HEK293 (cell line): Measurements from ENCODE around the gene PTPDC1.

Experiments
- CTCF ChIA-PET: fragments of 350-600 bp; formaldehyde crosslinking; extraction: SDS; loops from one replicate; lab custom pipeline; 2021; ENCODE audit warnings: antibody characterized with exemption; lab: Yijun Ruan, JAX
- POLR2A ChIA-PET: fragments of 300-600 bp; formaldehyde crosslinking; extraction: SDS; loops from one replicate; lab custom pipeline; 2020; ENCODE audit warnings: antibody characterized with exemption, inconsistent platforms; lab: Yijun Ruan, JAX
- H3K27ac ChIP-seq: fragments of 200-500 bp; sonication (Bioruptor generic); 2 replicates; pipeline ENCODE4 v1.5.1; 2014; ENCODE audit warnings: low read depth, low read length, control low read depth, inconsistent platforms; ENCODE audit errors: extremely low read depth
- H3K36me3 ChIP-seq, 2 experiments: fragments of 200-500 bp in 1 of 2; sonication (Bioruptor generic) in 1 of 2; 1 replicate in 1 of 2; 2 replicates in 1 of 2; pipeline ENCODE4 v1.5.1; 2014 to 2017; ENCODE audit warnings: inconsistent platforms in 2 of 2, low read length in 2 of 2; ENCODE audit not compliant: control insufficient read depth in 2 of 2, insufficient read depth in 1 of 2
- H3K4me1 ChIP-seq: fragments of 200-500 bp; sonication (Bioruptor generic); 2 replicates; pipeline ENCODE4 v1.5.1; 2014; ENCODE audit warnings: mild to moderate bottlenecking, low read length, inconsistent platforms; ENCODE audit not compliant: control insufficient read depth, insufficient read depth
- H3K4me3 ChIP-seq: 2 replicates; pipeline ENCODE4 v1.5.1; 2011; ENCODE audit warnings: low read depth, mild to moderate bottlenecking, control low read depth, low read length, moderate library complexity
- H3K9me3 ChIP-seq: fragments of 200-500 bp; sonication (Bioruptor generic); 2 replicates; pipeline ENCODE4 v1.5.1; 2014; ENCODE audit warnings: low read depth, low read length, inconsistent platforms; ENCODE audit not compliant: control insufficient read depth, insufficient read depth
- GLIS1 ChIP-seq: fragments of 450-650 bp; formaldehyde crosslinking; IDR thresholded peaks from 2 replicates; pipeline ENCODE4 v1.5.1; 2016; ENCODE audit warnings: missing biosample characterization, missing genetic modification characterization
- GLIS2 ChIP-seq: fragments of 450-650 bp; formaldehyde crosslinking; IDR thresholded peaks from 2 replicates; pipeline ENCODE4 v1.5.1; 2016; ENCODE audit warnings: missing biosample characterization, missing genetic modification characterization
- HOXC10 ChIP-seq: sonication (generic); formaldehyde crosslinking; IDR thresholded peaks from 2 replicates; pipeline ENCODE4 v1.8.1; 2023; ENCODE audit warnings: mild to moderate bottlenecking, missing genetic modification reagents
- KLF17 ChIP-seq: fragments of 450-650 bp; formaldehyde crosslinking; IDR thresholded peaks from 2 replicates; pipeline ENCODE4 v1.5.1; 2016; ENCODE audit warnings: missing biosample characterization, missing genetic modification characterization
- REST ChIP-seq: fragments of 450-650 bp; formaldehyde crosslinking; IDR thresholded peaks from 2 replicates; pipeline ENCODE4 v1.5.1; 2016; ENCODE audit warnings: missing biosample characterization, missing genetic modification characterization
- ZBTB21 ChIP-seq: fragments of 450-650 bp; formaldehyde crosslinking; IDR thresholded peaks from 2 replicates; pipeline ENCODE4 v1.5.1; 2017; ENCODE audit warnings: missing biosample characterization, missing genetic modification characterization
- ZFP41 ChIP-seq: fragments of 450-650 bp; formaldehyde crosslinking; IDR thresholded peaks from 2 replicates; pipeline ENCODE4 v1.5.1; 2016; ENCODE audit warnings: missing biosample characterization, missing genetic modification characterization, borderline replicate concordance
- ZIC2 ChIP-seq: fragments of 450-650 bp; formaldehyde crosslinking; IDR thresholded peaks from 2 replicates; pipeline ENCODE4 v1.5.1; 2016; ENCODE audit warnings: missing biosample characterization, missing genetic modification characterization
- ZNF132 ChIP-seq: fragments of 450-650 bp; formaldehyde crosslinking; IDR thresholded peaks from 2 replicates; pipeline ENCODE4 v1.5.1; 2017; ENCODE audit warnings: missing biosample characterization, missing genetic modification characterization, borderline replicate concordance
- ZNF37A ChIP-seq: fragments of 450-650 bp; IDR thresholded peaks from 2 replicates; pipeline ENCODE4 v1.5.1; 2018; ENCODE audit warnings: missing biosample characterization, missing genetic modification characterization
- ZNF394 ChIP-seq: fragments of 450-650 bp; formaldehyde crosslinking; IDR thresholded peaks from 2 replicates; pipeline ENCODE4 v1.5.1; 2016; ENCODE audit warnings: missing biosample characterization, missing genetic modification characterization, mild to moderate bottlenecking, moderate library complexity, borderline replicate concordance
- ZNF416 ChIP-seq: fragments of 450-650 bp; formaldehyde crosslinking; IDR thresholded peaks from 2 replicates; pipeline ENCODE4 v1.5.1; 2016; ENCODE audit warnings: missing biosample characterization, missing genetic modification characterization
- ZNF555 ChIP-seq: fragments of 450-650 bp; formaldehyde crosslinking; conservative IDR thresholded peaks from 2 replicates; pipeline ENCODE4 v1.5.1; 2017; ENCODE audit warnings: missing biosample characterization, mild to moderate bottlenecking, missing genetic modification characterization, inconsistent platforms
- ZNF585B ChIP-seq: fragments of 450-650 bp; formaldehyde crosslinking; IDR thresholded peaks from 2 replicates; pipeline ENCODE4 v1.5.1; 2016; ENCODE audit warnings: missing biosample characterization, missing genetic modification characterization
- ZNF670 ChIP-seq: fragments of 450-650 bp; formaldehyde crosslinking; IDR thresholded peaks from 2 replicates; pipeline ENCODE4 v1.5.1; 2016; ENCODE audit warnings: missing biosample characterization, missing genetic modification characterization, low read depth
- ZSCAN18 ChIP-seq: fragments of 450-650 bp; formaldehyde crosslinking; IDR thresholded peaks from 2 replicates; pipeline ENCODE4 v1.5.1; 2016; ENCODE audit warnings: missing biosample characterization, missing genetic modification characterization
- ZXDB ChIP-seq: fragments of 450-650 bp; formaldehyde crosslinking; IDR thresholded peaks from 2 replicates; pipeline ENCODE4 v1.5.1; 2016; ENCODE audit warnings: missing biosample characterization, missing genetic modification characterization

PTPDC1 gene

GRCh38 chr9:94142353-94142752 is 58.1 kb downstream of the PTPDC1 start (continued):
- TF ChIP-seq ZBTB21 (no peak), HOXC10 (no peak)
- TF ChIP-seq, all 188 proteins: peak for 0

GRCh38 chr9:94144394-94144793 is 60.1 kb downstream of the PTPDC1 start:
- Histone ChIP-seq H3K36me3 (no peaks in the 10 kb centered on the region), H3K4me1 (no peaks in the 10 kb centered on the region; the same call in 1 of the 2 replicates), H3K27ac (no peak overlapping the region), H3K4me3 (no peak overlapping the region), H3K9me3 (no peaks in the 10 kb centered on the region)
- ChIA-PET CTCF (no interaction called here), POLR2A (no interaction called here)
- TF ChIP-seq ZNF585B (tag by site-specific recombination), result no peak
- no peak for TF ChIP-seq ZNF555 (tag by site-specific recombination)

- ChIA-PET CTCF (no interaction called here), POLR2A (no interaction called here)
- Histone ChIP-seq H3K36me3 (no peaks in the 10 kb centered on the region), H3K4me3 (no peak overlapping the region), H3K27ac (no peak overlapping the region), H3K9me3 (no peaks in the 10 kb centered on the region), H3K4me1 (no peaks in the 10 kb centered on the region)
- no peak for TF ChIP-seq GLIS1 (tag by site-specific recombination)
- TF ChIP-seq ZNF37A (tag by site-specific recombination), result no peak
- TF ChIP-seq KLF17, result no peak
- TF ChIP-seq ZSCAN18 (tag by site-specific recombination), result no peak
- no peak for TF ChIP-seq REST (tag by site-specific recombination)
- TF ChIP-seq ZFP41 (tag by site-specific recombination), result no peak
- TF ChIP-seq GLIS2, result no peak
- no peak for TF ChIP-seq ZNF670
- no peak for TF ChIP-seq ZNF394 (tag by site-specific recombination)
- no peak for TF ChIP-seq ZXDB (tag by site-specific recombination)
- no peak for TF ChIP-seq ZNF132 (tag by site-specific recombination)
- TF ChIP-seq ZNF416, result no peak
- no peak for TF ChIP-seq ZIC2 (tag by site-specific recombination)
Measured at GRCh38 chr9:94145640-94146039, 61.4 kb downstream of the PTPDC1 start.
